CD4-positive, alpha-beta T cell (primary cell): ENCODE data around the gene SELENOM. TPM values are rescaled to one million over a fixed set of nuclear protein-coding genes. Genes with fewer than 3 reads are reported as not detected.
A peak's percentile ranks its signal among the peaks of the same experiment; 100 is the strongest.

Source experiments
- ATAC-seq: fragments of 200-7000 bp; cut with Tn5 transposase; one replicate; pipeline ENCODE4 v1.10.0; 2022; ENCODE audit warnings: mild to moderate bottlenecking; ENCODE audit not compliant: poor library complexity
- CTCF ChIA-PET: fragments of 350-600 bp; sonication (Branson Sonifier 250); formaldehyde crosslinking; loops from one replicate; lab custom pipeline; 2021; ENCODE audit warnings: antibody characterized with exemption, inconsistent platforms; lab: Charles Lee
- POLR2A ChIA-PET: fragments of 350-600 bp; sonication (Branson Sonifier 250); formaldehyde crosslinking; loops from one replicate; lab custom pipeline; 2021; ENCODE audit warnings: antibody characterized with exemption, inconsistent platforms; lab: Charles Lee
- DNase-seq, 14 experiments: peaks; one replicate each; pipeline ENCODE4 v3.0.0-alpha.2; 2013 to 2020; ENCODE audit warnings: mixed read lengths in 2 of 14
- H3K27ac ChIP-seq, 2 donors: one replicate each; pipeline versions ENCODE4 v1.5.1 to v1.7.0; 2013; ENCODE audit warnings: low read length in 2 of 2, low read depth in 1 of 2, mild to moderate bottlenecking in 1 of 2
- H3K27me3 ChIP-seq, 2 experiments: 1 replicate in 1 of 2; 2 replicates in 1 of 2; pipeline versions ENCODE4 v1.6.1 to v1.7.0; 2013; ENCODE audit warnings: low read length in 2 of 2, control low read depth in 1 of 2, mild to moderate bottlenecking in 1 of 2, moderate library complexity in 1 of 2; ENCODE audit not compliant: insufficient read depth in 2 of 2, control insufficient read depth in 1 of 2
- H3K36me3 ChIP-seq: one replicate; pipeline ENCODE4 v1.6.1; 2013; ENCODE audit warnings: low read length, control low read depth; ENCODE audit not compliant: insufficient read depth
- H3K4me1 ChIP-seq: one replicate; pipeline ENCODE4 v1.6.1; 2013; ENCODE audit warnings: low read length, control low read depth; ENCODE audit not compliant: insufficient read depth
- H3K4me3 ChIP-seq: one replicate; pipeline ENCODE4 v1.5.1; 2013; ENCODE audit warnings: mild to moderate bottlenecking, low read length, moderate library complexity
- H3K9me3 ChIP-seq, 2 experiments: 1 replicate in 1 of 2; 2 replicates in 1 of 2; pipeline versions ENCODE4 v1.6.1 to v1.7.0; 2013; ENCODE audit warnings: low read length in 2 of 2, mild to moderate bottlenecking in 2 of 2, control low read depth in 1 of 2, moderate library complexity in 1 of 2; ENCODE audit not compliant: control insufficient read depth in 1 of 2, insufficient read depth in 1 of 2
- H3K27ac Mint-ChIP-seq: one replicate; pipeline ENCODE4 v1.8.0; 2020; ENCODE audit warnings: mixed read lengths
- H3K27me3 Mint-ChIP-seq: one replicate; pipeline ENCODE4 v1.8.0; 2021; ENCODE audit warnings: mixed read lengths
- H3K36me3 Mint-ChIP-seq: one replicate; pipeline ENCODE4 v1.8.0; 2021; ENCODE audit warnings: low read depth, mixed read lengths
- H3K4me1 Mint-ChIP-seq: one replicate; pipeline ENCODE4 v1.8.0; 2021; ENCODE audit warnings: low read depth, mixed read lengths
- H3K4me3 Mint-ChIP-seq: one replicate; pipeline ENCODE4 v1.8.0; 2020; ENCODE audit warnings: mild to moderate bottlenecking, mixed read lengths
- H3K9me3 Mint-ChIP-seq: one replicate; pipeline ENCODE4 v1.8.0; 2020; ENCODE audit warnings: mixed read lengths
- intact Hi-C, 2 experiments: fragments of 100-400 bp; cut with DNase I in 1 of 2; cut with micrococcal nuclease in 1 of 2; formaldehyde crosslinking; loops; one replicate each; pipeline versions ENCODE4 v1.15.1 to v1.9.0; 2023 to 2025; cut with DNase I, micrococcal nuclease
- total RNA-seq, 174 experiments: library from RNA in 2 of 174; stranded (reverse) in 2 of 174; gene quantifications; one replicate each; pipeline ENCODE4 v1.2.3 and lab custom pipeline; 2021 to 2026
- TF ChIP-seq, protein P1 (sequence below): fragments of 200-600 bp; IDR thresholded peaks from one replicate; pipeline ENCODE4 v1.8.0; 2022; ENCODE audit warnings: antibody characterized with exemption, mild to moderate bottlenecking

Gene SELENOM
- total RNA-seq, 2 experiments from 2014 or later = 78.0 to 82.4 TPM

DNA sequence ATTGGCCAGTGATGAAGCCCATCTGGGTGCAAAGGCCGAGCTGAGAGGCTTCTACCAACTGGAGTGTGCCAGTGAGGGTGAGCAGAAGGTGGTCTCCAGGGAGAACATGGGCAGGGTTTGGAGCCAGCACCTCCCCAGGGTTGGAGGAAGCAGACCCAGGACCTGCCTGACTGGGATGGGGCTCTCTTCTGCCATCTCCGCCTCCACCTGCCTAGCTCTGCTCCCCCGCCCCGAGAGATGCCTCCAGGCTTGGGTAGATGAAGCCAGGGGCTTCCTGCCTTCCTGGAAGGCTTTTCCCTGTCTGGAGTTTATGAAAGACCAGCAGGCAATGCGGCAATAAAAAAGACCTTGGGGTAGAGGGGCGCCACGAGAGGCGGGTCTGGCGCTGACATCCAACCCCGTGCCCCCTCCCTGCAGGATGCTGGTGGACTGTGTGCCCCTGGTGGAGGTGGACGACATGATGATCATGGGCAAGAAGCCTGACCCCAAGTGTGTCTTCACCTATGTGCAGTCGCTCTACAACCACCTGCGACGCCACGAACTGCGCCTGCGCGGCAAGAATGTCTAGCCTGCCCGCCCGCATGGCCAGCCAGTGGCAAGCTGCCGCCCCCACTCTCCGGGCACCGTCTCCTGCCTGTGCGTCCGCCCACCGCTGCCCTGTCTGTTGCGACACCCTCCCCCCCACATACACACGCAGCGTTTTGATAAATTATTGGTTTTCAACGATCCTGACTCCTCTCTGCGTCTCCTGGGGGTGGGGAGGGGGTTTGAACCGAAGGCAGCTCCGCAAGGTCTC lies 3.3 kb downstream of the SELENOM start:
- Mint-ChIP-seq H3K36me3 (peaks cover 17% of the 10 kb centered on the region), H3K27me3 (no peaks in the 10 kb centered on the region), H3K4me1 (peaks cover 24% of the 10 kb centered on the region), H3K4me3 (peak overlapping the region; percentile 20), H3K27ac (peak overlapping the region; percentile 42), H3K9me3 (no peaks in the 10 kb centered on the region)
- Histone ChIP-seq H3K36me3 (no peaks in the 10 kb centered on the region), H3K27ac (no peak overlapping the region), H3K9me3 (no peaks in the 10 kb centered on the region), H3K27me3 (no peaks in the 10 kb centered on the region), H3K4me3 (no peak overlapping the region), H3K4me1 (peaks cover 31% of the 10 kb centered on the region)
- ChIA-PET POLR2A (interaction anchor here (0.8 to 1.2 kb wide), 2 partner anchors 21 to 135 kb away, joined by 3 to 5 read pairs; partner anchors contain the start of gene TUG1), CTCF (interaction anchor here (1.7 kb wide), 1 partner anchor 19 kb away, joined by 4 read pairs; no protein-coding TSS in a partner anchor)
- TF ChIP-seq, protein P1, sequence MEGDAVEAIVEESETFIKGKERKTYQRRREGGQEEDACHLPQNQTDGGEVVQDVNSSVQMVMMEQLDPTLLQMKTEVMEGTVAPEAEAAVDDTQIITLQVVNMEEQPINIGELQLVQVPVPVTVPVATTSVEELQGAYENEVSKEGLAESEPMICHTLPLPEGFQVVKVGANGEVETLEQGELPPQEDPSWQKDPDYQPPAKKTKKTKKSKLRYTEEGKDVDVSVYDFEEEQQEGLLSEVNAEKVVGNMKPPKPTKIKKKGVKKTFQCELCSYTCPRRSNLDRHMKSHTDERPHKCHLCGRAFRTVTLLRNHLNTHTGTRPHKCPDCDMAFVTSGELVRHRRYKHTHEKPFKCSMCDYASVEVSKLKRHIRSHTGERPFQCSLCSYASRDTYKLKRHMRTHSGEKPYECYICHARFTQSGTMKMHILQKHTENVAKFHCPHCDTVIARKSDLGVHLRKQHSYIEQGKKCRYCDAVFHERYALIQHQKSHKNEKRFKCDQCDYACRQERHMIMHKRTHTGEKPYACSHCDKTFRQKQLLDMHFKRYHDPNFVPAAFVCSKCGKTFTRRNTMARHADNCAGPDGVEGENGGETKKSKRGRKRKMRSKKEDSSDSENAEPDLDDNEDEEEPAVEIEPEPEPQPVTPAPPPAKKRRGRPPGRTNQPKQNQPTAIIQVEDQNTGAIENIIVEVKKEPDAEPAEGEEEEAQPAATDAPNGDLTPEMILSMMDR = no peak
- ATAC-seq (no peak), DNase-seq (peak in 1 of 14 experiments; percentile 22)
- intact Hi-C loops = no loop called here

DNA sequence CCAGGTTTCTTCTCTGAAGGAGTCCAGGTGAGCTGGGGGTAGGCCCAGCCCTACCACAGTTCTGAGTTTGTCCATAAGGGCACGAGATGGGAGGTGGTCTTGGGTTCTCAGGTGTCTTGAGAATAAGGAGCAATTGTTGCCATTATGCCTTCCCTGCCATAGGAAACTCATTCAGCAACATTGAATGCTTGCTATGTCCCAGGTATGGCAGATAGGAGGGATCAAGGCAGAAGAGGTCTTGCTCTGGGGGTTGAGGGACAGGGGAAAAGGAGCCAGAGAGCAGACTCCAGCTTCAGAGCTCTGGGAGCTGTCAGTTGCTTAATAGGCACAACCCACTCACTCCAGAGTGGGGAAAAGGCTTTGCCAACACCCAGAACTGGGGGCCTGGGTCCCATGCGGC lies 4.3 kb downstream of the SELENOM start:
- DNase-seq (no peak), ATAC-seq (no peak)
- Mint-ChIP-seq H3K36me3 (peaks cover 17% of the 10 kb centered on the region), H3K4me1 (peaks cover 24% of the 10 kb centered on the region), H3K9me3 (no peaks in the 10 kb centered on the region), H3K27ac (peak overlapping the region; percentile 47), H3K27me3 (no peaks in the 10 kb centered on the region), H3K4me3 (no peak overlapping the region)
- intact Hi-C loops = no loop called here
- Histone ChIP-seq H3K27me3 (no peaks in the 10 kb centered on the region), H3K9me3 (no peaks in the 10 kb centered on the region), H3K27ac (no peak overlapping the region), H3K4me3 (no peak overlapping the region), H3K4me1 (peaks cover 26% of the 10 kb centered on the region), H3K36me3 (no peaks in the 10 kb centered on the region)
- ChIA-PET POLR2A (no interaction called here), CTCF (interaction anchor here (1.7 kb wide), 1 partner anchor 18 kb away, joined by 4 read pairs; no protein-coding TSS in a partner anchor)
- TF ChIP-seq, protein P1 = no peak

DNA sequence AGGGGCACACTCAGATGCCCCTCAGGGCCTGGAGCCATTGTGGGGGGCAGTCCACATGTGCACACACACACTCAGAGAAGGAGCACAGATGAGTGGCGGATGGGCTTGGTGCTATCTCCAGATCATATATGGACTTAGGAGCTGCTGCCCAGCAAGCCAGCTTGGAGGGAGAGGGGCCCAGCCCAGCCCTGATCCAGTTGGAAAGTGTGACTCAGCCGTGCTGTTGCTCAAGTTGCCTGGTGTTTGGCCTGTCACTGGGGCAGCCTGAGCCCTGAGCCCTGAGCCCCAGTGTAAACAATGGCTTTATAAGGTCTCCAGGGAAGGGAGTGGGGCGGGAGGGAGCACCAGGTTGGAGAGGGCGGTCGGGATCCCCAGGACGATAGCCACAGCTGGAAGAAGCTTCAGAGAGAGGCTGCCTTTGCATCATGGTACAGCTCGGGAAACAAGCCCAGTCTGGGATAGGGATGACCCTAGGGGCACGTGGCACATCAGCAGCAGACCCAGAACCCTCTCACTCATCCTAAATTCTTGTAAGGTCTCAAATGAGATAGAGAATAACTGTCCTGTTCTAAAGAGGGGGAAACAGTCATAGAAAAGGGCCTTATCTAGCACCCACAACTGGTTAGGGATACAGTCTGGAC lies 4.8 kb downstream of the SELENOM start:
- Mint-ChIP-seq H3K4me1 (peaks cover 18% of the 10 kb centered on the region), H3K9me3 (no peaks in the 10 kb centered on the region), H3K27me3 (no peaks in the 10 kb centered on the region), H3K27ac (peak overlapping the region; percentile 47), H3K4me3 (no peak overlapping the region), H3K36me3 (peaks cover 12% of the 10 kb centered on the region)
- no peaks in the 10 kb centered on the region for H3K36me3 ChIP-seq
- CTCF ChIA-PET = interaction anchor here (1.7 kb wide), 1 partner anchor 17 kb away, joined by 4 read pairs; no protein-coding TSS in a partner anchor
- no peaks in the 10 kb centered on the region for H3K9me3 ChIP-seq
- TF ChIP-seq, protein P1 = no peak
- no peak overlapping the region for H3K4me3 ChIP-seq
- ATAC-seq (no peak), DNase-seq (no peak)
- H3K4me1 ChIP-seq = peaks cover 21% of the 10 kb centered on the region
- intact Hi-C loops = no loop called here
- POLR2A ChIA-PET = interaction anchor here (0.7 kb wide), 2 partner anchors 12 to 162 kb away, joined by 3 read pairs; no protein-coding TSS in a partner anchor
- no peak overlapping the region for H3K27ac ChIP-seq
- H3K27me3 ChIP-seq = no peaks in the 10 kb centered on the region
